HL-60/S4 (cell line): ENCODE results near the gene IRF5.

Source experiments
- in situ Hi-C: fragments of 300-500 bp; cut with MboI; formaldehyde crosslinking; loops from 2 replicates; pipeline ENCODE4 v1.14.3; 2022; ENCODE audit warnings: low sequenced_read_pairs

IRF5 gene

DNA sequence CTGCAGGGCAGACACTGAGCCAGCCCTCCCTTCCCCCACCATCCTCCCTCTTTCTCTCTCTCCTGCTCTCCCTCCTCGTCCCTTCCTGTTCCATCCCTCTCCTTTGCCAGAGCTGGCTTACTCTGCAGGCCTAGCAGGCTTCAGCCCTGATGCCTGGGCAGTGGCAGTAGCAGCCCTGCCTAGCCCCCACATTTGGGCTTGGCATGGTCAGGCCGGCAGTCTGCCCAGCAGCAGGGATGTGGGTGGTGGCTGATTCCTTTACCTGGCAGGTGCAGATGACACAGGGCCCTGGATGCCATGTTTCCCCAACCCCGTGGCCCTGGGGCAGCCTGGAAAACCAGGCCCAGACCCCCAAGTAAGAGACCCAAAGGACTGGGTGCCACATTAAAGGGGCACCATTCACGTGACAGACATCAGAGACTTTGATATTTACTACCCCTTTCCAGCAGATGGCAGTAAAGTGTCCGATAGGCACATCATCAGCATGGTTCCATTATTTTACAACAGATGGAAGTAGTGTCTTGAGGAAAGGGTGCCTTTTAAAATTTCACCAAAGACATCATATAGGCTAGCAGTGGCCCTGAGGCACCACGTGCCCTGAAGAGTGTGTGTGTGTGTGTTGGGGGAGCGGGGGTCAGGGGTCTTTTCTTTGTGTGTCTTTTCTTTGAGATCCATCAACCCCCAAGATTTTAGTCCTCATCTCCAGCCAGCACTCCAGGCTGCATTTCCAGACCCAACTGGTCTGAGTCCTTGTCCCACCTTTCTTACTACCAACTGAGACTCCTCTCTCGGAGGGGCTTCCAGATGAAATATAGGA is 33.1 kb upstream of the IRF5 start:
- in situ Hi-C loops = loop anchor here (25.0 kb wide), 1 partner anchor 183 kb away; no protein-coding TSS in a partner anchor

DNA sequence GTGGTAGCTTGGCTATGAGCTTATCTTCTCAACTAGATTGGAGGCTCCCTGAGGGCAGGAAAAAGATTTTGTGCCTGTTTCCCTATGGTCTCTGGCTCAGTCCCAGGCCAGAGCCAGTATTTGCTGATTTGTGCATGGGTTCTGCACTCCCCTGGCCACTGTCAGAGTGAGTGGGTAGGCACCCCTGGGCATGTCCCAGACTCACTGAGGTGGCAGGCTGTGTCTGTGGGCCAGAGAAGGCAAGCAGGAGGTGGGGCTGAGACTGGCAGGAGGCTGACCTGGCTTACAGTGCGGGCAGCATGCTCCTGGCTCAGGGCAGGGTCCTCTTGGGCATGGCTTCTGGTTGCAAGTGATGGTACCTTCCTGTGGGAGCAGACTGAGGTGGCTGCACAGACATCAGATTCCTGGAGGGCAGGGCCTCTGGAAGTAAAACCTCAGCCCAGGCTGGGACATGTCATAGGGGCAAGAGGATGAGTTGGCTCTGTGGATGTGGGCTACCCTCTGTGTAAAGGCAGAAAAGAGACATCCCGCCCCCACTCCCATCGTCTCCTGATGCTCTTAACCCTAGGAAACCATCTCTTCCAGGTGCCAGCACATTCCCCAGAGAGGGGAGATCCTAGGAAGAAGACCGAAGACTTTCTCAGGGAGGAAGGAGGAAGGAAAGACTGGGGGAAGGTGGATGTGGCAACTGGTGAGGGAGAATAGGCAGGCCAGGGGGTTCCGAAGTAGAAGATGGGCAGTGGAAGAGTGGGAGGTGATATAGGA is 31.5 kb upstream of the IRF5 start:
- in situ Hi-C loops = loop anchor here (25.0 kb wide), 1 partner anchor 181 kb away; no protein-coding TSS in a partner anchor

DNA sequence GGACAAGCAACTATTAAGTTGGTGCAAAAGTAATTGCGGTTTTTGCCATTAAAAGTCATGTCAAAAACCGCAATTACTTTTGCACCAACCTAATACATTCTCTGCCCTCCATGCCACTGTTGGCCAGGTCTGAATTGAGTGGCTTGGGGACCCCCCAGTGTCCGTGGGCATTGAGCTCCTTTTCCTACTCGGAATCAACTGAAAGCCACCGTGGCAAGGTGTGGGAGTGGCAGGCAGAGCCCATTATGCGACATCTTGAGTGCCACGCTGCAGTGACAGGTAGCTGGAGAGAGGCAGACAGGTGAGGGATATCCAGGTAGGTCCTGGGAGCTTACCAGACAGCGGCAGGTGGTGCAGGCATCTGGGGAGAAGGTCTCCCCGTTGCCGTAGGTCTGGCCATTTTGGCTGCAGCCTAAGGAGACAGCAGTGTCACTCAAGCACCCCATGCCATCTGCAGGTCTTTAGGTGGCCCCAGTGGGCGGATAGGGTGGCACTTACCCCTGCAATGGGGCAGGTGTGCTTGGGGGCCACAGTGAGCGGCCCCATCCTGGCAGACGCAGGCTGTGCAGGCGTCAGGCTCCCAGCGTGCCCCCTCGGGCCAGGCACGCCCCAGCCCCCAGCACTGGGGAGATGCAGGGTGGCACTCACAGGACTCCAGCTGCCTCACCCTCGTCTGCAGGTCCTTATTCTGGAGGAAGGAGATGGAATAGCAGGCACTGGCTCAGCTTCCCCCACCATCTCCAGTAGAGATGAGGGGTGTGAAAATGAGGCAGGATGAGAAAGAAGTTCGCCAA is 30.8 kb upstream of the IRF5 start:
- in situ Hi-C loops = loop anchor here (25.0 kb wide), 1 partner anchor 180 kb away; no protein-coding TSS in a partner anchor

DNA sequence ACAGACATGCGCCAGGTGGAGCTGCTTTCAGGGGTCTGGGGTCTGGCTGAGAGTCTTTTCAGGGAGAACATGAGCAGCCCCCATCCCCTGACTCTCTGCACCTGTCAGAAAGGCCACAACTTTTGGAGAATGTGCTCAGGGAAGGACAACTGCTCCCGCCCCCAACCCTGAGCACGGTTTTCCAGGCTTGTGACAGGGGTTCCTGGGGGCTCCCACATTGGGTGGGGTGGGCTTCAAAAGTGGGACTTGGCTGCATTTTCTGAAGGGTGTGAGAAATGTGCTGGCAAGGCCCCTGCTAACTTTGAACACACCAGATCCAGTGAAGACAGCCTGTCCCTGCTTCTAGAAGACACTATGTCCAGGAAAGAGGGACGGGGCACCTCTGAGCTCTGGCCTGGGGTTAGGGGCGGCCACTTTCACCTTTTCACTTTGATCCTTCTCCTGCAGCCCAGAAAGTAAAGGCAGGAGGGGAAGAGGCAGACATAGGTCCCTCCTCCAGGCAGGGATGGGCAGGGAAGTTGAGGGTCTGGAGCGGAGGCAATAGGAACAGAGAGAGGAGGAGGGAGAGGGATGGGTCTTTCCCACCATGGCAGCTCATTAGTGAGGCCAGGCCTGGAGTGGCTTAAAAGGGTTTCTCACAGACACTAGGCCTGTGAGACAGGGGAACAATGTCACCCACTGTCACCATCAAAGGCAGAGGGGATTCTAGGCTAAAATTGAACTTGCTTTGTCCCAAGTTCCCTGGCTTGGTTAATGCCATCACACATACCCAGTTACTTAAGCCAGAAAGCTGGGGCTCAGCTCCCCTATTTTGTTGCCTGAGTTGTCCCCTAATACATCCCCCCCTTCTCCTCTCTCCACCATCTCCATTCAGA is 28.7 kb upstream of the IRF5 start:
- in situ Hi-C loops = loop anchor here (25.0 kb wide), 1 partner anchor 178 kb away; no protein-coding TSS in a partner anchor

DNA sequence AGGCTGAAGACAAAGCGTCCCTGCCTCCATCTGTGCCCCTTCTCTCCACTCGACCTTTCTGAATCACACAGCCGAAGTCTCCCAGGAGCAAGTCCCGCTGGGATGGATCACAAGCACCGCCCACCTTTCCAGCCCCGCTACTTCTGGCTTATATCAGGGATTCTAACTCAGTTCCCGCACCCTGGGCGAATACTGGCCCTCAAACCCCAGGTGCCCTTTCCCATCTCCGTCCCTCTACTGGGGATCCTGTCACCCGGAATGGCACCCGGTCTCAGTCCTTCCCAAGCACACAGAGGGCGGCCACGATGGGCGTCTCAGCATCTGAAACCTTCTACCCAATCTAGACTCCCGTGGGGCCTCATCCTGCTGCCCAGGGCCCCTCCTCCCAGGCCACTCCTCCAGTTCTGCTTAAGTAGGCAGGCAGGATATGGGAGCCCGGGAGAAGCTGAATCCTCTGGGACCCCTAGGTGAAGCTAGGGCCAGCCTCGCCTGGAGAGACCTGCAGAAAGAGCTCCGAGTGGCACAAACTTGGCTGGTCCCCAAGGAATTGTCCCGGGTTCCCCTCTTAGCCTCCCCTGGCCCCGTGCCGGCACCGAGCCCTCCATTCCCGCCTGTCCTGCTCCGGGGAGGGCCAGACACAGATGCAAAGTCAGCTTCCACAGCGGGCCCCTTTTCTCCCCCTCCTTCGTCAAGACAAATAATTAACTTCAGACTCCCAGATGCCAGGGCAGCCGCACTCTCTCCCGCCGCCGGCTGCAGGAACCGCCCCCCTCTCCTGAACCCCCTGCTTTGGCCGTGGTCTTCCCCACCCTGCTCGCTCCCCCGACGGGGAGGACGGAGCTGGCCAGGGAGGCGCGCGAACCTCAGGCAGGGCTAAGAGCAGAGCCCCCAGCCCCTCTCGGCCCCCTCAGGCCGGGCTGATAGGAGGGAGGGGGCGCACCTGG is 27.8 kb upstream of the IRF5 start:
- in situ Hi-C loops = loop anchor here (25.0 kb wide), 1 partner anchor 177 kb away; no protein-coding TSS in a partner anchor

DNA sequence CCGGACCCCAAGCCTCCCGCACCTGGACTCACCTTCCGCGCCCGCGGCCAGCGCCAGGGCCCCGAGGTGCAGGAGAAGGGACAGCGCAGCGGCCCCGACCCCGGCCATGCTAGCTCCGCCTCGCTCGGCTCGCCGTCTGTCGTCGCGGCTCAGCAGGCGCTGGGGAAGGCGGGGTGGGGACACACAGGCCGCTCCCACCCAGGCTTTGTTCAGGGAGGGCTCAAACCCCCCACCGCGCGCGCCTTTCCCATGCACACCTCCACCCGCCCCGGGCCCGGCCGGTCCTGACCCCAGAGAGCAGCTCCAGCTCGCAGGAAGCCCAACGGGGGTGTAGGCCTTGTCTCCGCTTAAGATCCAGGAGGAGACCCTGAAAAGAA is 27.2 kb upstream of the IRF5 start, which contains the start of gene KCP:
TSS of gene KCP (minus strand) at position 141 of the 377 bp plus-strand sequence. CDS start at position 108, 33 bp downstream.
- in situ Hi-C loops = loop anchor here (25.0 kb wide), 1 partner anchor 177 kb away; no protein-coding TSS in a partner anchor

DNA sequence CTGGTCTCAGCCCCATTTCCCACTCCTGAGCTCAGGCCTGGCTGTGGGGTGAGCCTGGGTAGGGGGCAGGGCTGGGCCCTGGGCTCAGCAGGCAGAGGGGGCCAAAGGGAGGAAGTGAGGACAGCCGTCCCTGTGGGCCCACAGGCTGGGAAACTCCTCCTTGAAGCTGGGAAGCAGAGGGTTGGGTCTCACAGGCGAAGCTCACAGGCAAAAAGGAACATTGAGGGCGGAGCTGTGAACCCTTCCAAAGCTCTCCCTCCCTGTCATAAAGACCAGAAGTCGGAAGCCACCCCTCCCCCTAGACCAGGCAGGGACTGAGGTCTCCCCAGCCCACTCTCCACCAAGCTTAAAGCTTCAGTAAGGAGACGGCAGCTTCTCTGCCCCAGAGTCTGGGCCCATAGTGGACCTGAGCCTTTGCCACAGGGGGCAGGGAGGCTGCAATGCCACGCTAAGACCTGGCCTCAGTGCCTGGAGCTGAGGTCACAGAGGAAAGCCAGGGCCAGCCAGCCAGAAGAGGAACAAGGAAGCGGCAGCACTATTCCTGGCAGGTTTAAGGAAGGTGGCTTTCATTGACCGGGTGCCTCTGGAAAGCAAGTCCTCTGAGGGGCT is 26.2 kb upstream of the IRF5 start:
- in situ Hi-C loops = loop anchor here (25.0 kb wide), 1 partner anchor 176 kb away; no protein-coding TSS in a partner anchor

DNA sequence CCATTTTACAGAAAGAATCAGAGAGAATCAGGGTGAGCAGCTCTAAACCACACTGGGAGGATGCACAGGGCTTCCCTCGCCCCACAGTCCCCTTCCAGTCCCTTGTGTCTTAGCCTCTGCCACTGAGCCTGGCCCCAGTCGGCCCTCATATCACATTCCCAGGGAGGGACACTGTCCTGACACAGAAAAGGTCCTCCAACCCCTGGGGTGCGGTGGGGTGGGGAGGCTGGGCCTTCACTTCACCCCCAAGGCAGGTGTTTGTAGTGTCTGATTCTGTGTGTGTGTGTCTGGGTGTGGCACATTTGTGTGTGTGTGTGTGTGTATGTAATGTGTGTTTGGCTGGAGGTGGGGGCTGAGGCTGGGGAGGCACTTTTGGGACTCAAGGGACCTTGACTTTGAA is 25.4 kb upstream of the IRF5 start:
- in situ Hi-C loops = loop anchor here (25.0 kb wide), 1 partner anchor 175 kb away; no protein-coding TSS in a partner anchor

DNA sequence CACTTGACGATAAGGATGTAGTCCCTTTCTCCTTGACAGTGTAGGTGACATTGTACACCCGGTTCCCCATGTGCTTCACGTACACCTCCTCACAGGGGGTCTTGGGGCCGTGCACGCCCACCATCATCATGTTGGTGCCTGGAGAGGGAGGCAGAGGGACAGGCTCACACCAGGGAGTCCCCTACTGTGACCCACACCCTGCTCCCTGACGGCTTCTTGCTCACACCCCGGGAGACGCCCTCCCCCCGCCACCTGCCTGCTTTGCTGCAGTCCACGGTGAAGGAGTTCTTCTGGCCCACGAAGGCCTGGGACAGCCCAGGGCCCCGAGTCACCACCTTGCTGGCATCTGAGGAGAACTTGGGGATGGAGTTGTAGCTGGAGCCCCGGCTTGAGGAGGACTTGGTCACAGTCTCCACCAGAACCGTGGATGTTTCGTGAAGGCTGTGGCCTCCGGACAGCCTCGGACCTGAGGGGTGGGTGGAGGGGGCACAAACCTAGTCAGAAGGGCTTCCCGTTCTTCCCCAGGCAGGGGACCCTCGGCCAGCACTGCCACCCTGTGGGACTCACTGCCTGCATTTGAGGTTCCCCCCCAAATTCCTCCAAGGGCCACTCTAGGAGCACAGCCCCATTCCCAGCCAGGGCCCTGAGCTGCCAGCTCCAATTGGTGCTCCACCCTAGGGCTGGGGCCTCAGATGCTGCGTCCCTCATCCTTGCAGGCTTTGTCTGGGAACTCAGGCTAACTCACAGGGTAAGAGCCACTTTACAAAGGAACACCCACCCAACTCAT is 24.8 kb upstream of the IRF5 start:
- in situ Hi-C loops = loop anchor here (25.0 kb wide), 1 partner anchor 174 kb away; no protein-coding TSS in a partner anchor

DNA sequence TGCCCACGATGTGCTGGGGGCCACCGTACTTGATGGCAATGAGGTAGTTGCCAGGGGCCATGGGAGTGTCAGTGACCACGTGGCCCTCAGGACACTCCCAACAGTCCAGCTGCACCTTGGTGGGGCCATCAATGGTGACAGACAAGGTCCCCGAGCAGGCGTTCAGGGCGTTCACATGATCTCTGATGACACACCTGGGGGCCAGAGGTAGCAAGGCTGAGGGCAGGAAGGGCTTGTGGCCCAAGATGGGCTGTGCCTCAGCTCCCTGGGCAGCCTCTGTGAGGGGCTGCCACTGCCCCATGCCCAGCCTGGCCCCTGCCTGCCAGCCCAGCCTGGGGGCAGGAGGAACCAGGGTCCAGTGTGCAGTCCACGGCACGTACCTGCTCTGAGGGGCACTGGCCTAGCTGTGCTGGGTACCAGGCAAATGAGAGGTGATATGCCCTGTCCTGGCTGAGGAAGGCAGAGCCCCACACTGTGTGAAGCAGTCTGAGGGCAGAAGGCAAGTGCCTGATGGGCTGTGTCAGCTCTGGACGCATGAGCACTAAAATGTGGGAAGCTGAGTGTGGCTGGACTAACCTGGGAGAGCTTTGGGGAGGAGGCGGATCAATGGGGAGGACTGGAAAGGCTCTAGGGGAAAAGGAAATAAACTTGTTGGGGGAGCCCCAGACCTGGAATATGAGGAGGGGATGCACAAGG is 23.7 kb upstream of the IRF5 start:
- in situ Hi-C loops = loop anchor here (25.0 kb wide), 1 partner anchor 173 kb away; no protein-coding TSS in a partner anchor

DNA sequence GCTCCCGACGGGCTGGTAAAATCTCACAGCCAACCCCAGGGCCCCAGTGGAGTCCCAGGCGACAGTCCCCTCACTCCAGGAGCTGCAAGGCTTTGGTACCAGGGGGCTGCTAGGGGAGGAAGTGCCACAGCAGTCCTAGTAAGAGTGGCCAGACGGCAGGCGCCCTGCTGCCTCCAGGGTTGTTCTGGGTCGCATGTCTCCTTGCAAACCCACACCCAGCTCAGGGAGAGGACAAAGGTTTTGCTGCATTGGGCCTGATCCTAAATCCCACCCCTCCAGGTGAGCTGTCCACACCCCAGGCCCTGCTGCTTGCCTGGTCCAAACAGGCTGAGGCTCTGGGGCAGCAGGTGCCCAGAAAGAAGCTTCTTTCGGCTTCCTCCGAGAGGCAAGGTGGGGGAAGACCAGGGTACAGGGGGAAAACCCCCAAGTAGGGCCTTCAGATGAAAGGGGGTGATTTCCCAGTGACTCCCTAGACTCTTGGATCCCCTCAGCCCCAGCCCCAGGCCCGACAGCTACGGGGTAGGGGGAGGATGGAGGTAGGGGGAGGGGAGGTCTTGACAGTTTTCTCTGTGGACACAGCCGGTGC is 23.1 kb upstream of the IRF5 start:
- in situ Hi-C loops = loop anchor here (25.0 kb wide), 1 partner anchor 173 kb away; no protein-coding TSS in a partner anchor

DNA sequence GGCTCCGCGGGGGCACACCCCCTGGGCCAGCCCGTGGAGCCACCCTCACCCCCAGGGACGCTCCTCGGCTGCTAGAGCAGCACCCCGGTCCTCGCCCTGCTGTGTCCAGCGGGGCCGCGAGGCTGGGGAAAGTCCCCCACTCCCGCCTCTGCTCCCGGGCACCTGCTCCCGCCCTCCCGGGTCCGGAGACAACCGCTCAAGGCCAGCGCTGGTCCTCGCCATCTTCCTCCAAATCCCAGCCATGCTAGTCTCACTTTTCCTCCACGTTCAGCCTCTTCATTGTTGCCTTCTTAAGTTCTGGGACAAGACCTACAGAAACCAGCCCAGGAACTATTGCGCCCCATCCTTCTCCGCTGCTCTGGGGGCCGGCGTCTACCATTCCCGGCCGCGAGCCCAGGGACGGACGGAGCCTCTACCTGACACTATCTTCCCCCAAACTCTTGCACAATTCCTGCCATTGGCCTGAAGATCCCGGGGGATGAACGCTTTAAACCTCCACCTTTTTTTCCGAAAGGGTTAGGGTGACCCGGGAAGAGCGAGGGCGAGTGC is 22.4 kb upstream of the IRF5 start:
- in situ Hi-C loops = loop anchor here (25.0 kb wide), 1 partner anchor 172 kb away; no protein-coding TSS in a partner anchor

DNA sequence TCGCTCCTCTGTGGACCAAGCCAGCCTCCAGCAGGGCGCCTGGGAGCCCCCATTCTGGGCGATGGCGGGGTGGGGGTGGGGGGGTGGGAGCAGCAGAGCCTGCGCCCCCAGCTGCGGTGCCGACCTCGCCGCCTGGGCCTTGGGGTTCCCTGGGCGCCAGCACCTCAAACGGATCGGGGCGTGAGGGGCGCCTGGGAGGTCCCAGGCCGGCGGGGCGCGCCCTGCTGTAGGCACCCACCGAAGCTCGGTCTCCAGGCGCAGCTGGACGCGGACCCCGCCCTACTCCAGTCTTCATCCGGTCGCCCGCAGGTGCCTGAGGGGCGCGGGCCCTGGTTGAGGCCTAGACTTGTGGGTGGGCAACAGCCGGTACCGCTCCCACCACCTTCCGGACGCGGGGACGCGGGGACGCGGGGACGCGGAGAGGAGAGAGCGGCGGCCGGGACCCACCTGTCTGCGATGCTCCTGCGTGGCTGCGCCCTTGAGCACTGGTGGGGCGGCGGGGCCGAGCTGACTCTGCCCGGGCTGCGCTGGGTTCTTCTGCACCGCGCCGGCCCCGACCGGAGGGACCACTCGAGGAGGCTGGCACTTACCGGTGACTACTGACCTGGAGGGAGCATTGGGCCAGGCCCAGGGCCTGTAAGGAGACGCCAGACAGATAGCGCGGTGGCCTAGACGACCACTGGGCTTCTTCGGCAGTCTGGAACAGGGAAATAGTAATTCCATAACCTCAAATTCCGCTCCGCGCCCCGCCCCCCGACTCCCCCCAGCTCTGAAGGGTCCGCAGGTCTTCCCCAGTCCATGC is 21.7 kb upstream of the IRF5 start:
- in situ Hi-C loops = loop anchor here (25.0 kb wide), 1 partner anchor 171 kb away; no protein-coding TSS in a partner anchor

DNA sequence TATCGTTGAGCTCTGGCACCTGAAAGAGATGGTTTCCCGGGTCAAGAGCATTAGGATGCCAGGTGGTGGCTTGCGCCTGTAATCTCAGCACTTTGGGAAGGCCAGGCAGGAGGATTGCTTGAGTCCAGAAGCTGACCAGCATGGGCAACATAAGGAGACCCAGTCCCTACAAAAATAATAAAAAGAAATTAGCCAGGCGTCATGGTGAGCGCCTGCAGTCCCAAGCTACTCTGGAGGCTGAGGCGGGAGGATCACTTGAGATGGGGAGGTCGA is 21.1 kb upstream of the IRF5 start:
- in situ Hi-C loops = loop anchor here (25.0 kb wide), 1 partner anchor 171 kb away; no protein-coding TSS in a partner anchor

DNA sequence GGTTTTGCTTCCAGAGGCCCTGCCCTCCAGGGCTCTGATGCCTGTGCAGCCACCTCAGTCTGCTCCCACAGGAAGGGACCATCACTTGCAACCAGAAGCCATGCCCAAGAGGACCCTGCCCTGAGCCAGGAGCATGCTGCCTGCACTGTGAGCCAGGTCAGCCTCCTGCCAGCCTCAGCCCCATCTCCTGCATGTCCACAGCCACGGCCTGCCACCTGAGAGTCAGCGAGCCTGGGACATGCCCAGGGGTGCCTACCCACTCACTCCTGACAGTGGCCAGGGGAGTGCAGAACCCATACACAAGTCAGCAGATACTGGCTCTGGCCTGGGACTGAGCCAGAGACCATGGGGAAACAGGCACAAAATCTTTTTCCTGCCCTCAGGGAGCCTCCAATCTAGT is 20.6 kb upstream of the IRF5 start:
- in situ Hi-C loops = loop anchor here (25.0 kb wide), 1 partner anchor 170 kb away; no protein-coding TSS in a partner anchor
